Kidney epithelial cell (primary cell): ENCODE data around the gene SIX3. TPM values are rescaled to one million over a fixed set of nuclear protein-coding genes. Genes with fewer than 3 reads are reported as not detected.

Experiments used
- DNase-seq: peaks from one replicate; pipeline ENCODE4 v3.0.0-alpha.2; 2010; ENCODE audit warnings: low read depth
- H3K27me3 ChIP-seq: 2 replicates; pipeline ENCODE4 v1.6.0; 2011; ENCODE audit warnings: low read length; ENCODE audit not compliant: control insufficient read depth, insufficient read depth
- H3K36me3 ChIP-seq: 2 replicates; pipeline ENCODE4 v1.5.1; 2011; ENCODE audit warnings: low read length; ENCODE audit not compliant: control insufficient read depth, insufficient read depth
- H3K4me3 ChIP-seq: 2 replicates; pipeline ENCODE4 v1.5.1; 2011; ENCODE audit warnings: low read depth, mild to moderate bottlenecking, control low read depth, low read length
- total RNA-seq: library from RNA; depleted of rRNA; stranded (reverse); fragments of >200 nt; gene quantifications from 2 replicates; pipeline ENCODE4 v1.2.3, GENCODE V29; 2015
- TF ChIP-seq, protein P1 (sequence below): IDR thresholded peaks from 2 replicates; pipeline ENCODE4 v1.5.1; 2011; ENCODE audit warnings: mild to moderate bottlenecking, moderate library complexity, low read length, control low read depth, inconsistent platforms; ENCODE audit not compliant: insufficient read depth, poor library complexity, severe bottlenecking

Gene SIX3
- total RNA-seq = not detected in 2 replicates

DNA sequence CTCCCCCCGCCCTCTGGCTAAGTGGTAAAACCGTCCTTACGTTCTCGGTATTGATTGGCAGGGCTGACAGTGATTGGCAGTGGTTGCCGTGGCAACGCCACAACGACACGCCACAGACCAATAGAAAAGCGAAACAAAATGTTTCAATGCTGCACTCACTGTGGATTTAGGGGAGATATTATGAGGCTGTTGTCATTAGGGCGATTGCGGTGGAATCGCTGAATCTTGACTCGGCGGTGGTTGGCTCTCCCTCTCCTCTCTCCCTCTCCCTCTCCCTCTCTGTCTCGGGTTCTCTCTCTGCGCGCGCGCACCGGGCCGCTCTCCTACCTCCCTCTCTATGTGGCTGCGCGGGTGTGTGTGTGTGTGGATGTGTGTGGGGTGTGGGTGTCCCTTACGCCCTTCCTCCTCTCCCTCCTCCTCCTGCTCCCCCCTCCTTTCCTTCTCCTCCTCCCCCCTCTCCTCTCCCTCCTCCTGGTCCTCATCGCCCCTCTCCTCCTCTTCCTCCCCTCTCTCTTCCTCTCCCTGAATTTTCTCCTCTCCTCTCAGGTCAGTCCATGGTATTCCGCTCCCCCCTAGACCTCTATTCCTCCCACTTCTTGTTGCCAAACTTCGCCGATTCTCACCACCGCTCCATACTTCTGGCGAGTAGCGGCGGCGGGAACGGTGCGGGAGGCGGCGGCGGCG is at the start of gene SIX3:
TSS of gene SIX3 (plus strand) at position 152 of the 684 bp plus-strand sequence. CDS start at position 555, 403 bp downstream.
- TF ChIP-seq, protein P1, sequence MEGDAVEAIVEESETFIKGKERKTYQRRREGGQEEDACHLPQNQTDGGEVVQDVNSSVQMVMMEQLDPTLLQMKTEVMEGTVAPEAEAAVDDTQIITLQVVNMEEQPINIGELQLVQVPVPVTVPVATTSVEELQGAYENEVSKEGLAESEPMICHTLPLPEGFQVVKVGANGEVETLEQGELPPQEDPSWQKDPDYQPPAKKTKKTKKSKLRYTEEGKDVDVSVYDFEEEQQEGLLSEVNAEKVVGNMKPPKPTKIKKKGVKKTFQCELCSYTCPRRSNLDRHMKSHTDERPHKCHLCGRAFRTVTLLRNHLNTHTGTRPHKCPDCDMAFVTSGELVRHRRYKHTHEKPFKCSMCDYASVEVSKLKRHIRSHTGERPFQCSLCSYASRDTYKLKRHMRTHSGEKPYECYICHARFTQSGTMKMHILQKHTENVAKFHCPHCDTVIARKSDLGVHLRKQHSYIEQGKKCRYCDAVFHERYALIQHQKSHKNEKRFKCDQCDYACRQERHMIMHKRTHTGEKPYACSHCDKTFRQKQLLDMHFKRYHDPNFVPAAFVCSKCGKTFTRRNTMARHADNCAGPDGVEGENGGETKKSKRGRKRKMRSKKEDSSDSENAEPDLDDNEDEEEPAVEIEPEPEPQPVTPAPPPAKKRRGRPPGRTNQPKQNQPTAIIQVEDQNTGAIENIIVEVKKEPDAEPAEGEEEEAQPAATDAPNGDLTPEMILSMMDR = no peak
- H3K4me3 ChIP-seq = no peak within 1 kb of the TSS
- DNase-seq = no peak
- H3K27me3 ChIP-seq = peaks cover 93% of the 10 kb centered on the region
- H3K36me3 ChIP-seq = no peaks in the 10 kb centered on the region

- Histone ChIP-seq H3K4me3 (no peak overlapping the region), H3K27me3 (peaks cover 3% of the 10 kb centered on the region), H3K36me3 (no peaks in the 10 kb centered on the region)
- TF ChIP-seq, protein P1 = no peak
- DNase-seq = no peak
Observed at GRCh38 chr2:44894058-44894457, 47.4 kb upstream of the SIX3 start.

DNA sequence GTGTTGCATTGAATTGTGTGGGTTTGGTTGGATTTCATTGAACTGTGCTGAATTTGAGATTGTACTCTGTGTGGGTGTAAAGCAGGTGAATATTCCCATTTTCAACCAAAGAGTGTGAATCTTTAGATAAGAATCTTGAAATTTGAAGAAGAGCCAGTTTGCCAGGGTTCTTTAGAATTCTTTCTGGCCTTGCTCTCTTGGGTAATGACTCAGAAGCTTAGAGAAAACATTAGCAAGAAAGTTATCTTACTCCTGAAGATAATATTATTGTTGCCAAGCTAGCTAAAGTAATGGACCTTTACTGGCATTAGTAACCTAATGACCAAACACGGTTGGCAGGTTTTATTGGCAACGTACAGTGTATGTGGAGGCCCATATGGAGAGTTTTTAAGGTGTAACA is 46.4 kb upstream of the SIX3 start:
- H3K36me3 ChIP-seq = no peaks in the 10 kb centered on the region
- peaks cover 5% of the 10 kb centered on the region for H3K27me3 ChIP-seq
- TF ChIP-seq, protein P1 = no peak
- DNase-seq = no peak
- H3K4me3 ChIP-seq = no peak overlapping the region

DNA sequence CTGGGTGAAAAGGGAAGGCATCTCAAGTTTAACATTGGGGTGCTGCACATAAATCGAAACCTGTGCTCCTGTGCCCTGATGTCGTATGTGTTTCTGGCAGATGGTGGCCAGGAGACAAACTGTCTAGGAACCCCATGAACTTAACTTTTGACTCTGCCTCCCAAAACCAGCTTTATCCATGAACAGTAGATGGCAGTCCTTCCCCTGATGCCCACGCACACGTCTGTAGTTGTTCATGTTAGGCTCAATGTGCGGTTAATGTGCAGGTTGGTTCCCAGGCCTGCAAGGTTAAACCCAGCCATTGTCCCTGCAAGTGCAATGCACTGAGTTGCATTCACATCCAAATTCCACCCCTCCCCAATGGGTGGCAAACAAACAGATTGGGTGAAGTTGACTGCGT is 44.1 kb upstream of the SIX3 start:
- H3K36me3 ChIP-seq = no peaks in the 10 kb centered on the region
- TF ChIP-seq, protein P1 = peak; percentile 15
- no peak for DNase-seq
- H3K4me3 ChIP-seq = no peak overlapping the region
- peaks cover 10% of the 10 kb centered on the region for H3K27me3 ChIP-seq

- no peaks in the 10 kb centered on the region for H3K36me3 ChIP-seq
- TF ChIP-seq, protein P1 = no peak
- H3K4me3 ChIP-seq = no peak overlapping the region
- DNase-seq = no peak
- H3K27me3 ChIP-seq = peaks cover 13% of the 10 kb centered on the region
Observed at GRCh38 chr2:44902217-44903137, 39.0 kb upstream of the SIX3 start.
